LNCaP clone FGC (cell line): ENCODE measurements around the gene LRP2.

Source experiments
- DNase-seq: peaks from one replicate; pipeline ENCODE4 v3.0.0-alpha.2; 2011; ENCODE audit warnings: low read depth
- H3K4me3 ChIP-seq: 2 replicates; pipeline ENCODE4 v1.5.1; 2011; ENCODE audit warnings: mild to moderate bottlenecking, low read depth, low read length, control low read depth
- TF ChIP-seq, protein P1 (sequence below): IDR thresholded peaks from 2 replicates; pipeline ENCODE4 v1.5.1; 2012; ENCODE audit warnings: mild to moderate bottlenecking; ENCODE audit not compliant: control insufficient read depth, insufficient read depth; ENCODE audit errors: extremely low read depth

LRP2 gene

DNA sequence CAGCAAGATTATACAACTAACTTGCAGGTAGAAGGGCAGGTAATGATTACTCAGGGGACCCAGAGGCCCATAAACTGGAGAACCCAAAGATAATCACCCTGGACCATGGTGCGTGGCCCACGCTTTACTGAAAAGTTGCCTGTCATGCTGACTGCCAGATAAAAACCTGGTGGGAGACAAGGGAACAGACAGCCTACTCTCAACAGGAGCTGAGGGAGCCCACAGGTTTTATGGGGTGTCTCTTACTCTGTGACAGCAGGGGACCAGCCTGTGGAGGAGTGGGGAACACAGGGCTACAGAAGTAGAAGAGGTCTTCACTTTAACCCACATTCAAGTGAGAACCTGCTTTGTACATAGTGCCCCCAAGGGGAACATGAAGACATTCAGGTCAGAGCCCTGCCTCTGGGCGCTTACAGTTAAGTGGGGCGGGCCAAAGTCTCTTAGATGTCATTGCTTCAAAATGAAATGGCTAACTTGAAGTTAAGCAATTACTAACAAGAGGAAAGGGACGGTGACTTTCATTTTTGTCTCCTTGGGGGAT, 232.6 kb downstream of the LRP2 start:
- DNase-seq: no peak
- TF ChIP-seq, protein P1, sequence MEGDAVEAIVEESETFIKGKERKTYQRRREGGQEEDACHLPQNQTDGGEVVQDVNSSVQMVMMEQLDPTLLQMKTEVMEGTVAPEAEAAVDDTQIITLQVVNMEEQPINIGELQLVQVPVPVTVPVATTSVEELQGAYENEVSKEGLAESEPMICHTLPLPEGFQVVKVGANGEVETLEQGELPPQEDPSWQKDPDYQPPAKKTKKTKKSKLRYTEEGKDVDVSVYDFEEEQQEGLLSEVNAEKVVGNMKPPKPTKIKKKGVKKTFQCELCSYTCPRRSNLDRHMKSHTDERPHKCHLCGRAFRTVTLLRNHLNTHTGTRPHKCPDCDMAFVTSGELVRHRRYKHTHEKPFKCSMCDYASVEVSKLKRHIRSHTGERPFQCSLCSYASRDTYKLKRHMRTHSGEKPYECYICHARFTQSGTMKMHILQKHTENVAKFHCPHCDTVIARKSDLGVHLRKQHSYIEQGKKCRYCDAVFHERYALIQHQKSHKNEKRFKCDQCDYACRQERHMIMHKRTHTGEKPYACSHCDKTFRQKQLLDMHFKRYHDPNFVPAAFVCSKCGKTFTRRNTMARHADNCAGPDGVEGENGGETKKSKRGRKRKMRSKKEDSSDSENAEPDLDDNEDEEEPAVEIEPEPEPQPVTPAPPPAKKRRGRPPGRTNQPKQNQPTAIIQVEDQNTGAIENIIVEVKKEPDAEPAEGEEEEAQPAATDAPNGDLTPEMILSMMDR: no peak
- H3K4me3 ChIP-seq: no peak overlapping the region

DNA sequence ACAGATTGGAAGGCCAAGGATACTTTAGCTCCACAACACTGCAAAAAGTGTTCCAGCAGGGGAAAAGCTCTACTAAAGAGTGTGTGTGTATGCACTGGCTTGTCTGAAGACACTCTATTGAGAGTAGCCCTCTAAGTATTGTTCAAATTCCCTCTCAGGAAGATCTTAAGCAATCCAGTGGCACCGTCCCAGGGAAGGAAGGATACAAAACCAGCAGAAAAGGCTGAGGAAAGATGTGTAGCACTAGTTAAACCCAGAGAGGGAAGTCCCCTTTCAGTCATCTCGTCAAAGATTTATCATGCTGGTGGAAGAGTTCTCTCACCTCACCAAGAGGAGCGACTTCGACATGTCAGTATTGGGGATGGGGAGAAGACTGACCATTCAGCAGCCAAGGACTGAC, 242.5 kb downstream of the LRP2 start:
- TF ChIP-seq, protein P1: no peak
- no peak overlapping the region for H3K4me3 ChIP-seq
- DNase-seq: no peak

DNA sequence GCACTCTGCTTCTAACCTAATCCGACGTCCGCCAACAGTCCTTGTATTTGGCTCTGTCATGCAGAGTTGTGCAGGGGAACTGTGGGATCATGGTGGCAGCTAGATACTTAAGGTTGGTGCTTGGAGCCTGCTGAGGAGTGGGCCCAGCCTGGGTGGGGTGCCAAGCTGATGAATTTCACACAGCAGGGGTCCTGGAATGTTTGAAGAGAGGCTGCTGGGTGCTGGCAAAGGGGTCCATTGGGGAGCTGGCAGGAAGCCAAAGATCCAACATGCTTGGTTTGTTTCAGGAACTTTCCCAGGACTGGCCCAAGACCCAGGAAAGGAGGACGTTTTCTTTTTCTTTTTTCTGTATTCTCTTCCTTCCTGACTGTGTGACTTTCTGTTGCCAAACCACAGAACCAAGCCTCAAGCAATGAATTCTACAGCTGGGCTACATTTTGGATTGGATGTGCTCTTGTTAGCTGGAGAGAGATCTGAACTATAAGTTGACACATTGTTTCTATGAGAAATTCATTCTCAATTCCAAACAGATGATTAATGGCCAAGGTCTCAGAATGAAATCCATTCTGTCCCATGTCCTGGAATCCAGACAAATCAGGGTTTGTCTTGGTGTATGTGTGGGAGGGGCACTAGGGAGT, 243.1 kb downstream of the LRP2 start:
- DNase-seq: no peak
- no peak overlapping the region for H3K4me3 ChIP-seq
- TF ChIP-seq, protein P1: no peak

DNA sequence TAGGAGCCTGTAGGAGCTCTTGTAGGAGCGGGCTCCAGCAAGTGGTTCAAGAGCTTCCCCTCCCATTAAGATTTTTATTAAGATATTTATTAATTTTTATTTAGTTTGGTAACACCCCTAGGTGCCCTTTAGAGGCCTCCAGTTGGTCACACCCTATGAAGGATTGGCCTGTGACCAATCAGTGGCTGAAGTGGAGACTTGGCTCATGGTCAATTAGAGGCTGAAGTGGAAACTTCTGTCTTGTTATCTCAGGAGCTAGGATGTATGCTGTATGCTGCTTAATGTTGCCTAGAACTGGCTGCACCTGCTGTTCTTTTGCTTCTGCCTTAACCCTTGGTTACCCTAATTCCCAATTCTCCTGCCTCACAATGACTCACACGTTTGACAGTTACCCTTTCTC, 244.3 kb downstream of the LRP2 start:
- no peak for DNase-seq
- TF ChIP-seq, protein P1: no peak
- H3K4me3 ChIP-seq: no peak overlapping the region

DNA sequence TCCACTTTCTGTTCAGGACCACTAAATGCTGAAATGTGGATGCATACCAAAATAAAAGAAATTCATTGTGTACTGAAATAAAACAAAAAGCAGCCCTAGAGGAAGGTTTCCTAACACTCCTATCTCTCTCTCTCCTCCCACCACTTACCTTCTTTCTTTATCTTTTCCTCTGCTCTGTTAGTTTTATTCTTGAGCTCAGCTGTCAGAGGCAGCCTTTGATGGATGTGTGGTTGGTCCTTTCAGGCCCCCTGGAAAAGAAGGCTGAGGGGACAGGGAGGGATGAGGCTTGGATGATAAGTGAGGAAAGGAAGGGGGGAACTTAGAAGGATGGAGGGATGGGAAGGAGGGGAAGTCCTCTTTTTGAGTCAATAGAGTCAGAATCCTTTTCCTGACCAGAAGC, 245.3 kb downstream of the LRP2 start:
- H3K4me3 ChIP-seq: no peak overlapping the region
- no peak for DNase-seq
- TF ChIP-seq, protein P1: no peak

DNA sequence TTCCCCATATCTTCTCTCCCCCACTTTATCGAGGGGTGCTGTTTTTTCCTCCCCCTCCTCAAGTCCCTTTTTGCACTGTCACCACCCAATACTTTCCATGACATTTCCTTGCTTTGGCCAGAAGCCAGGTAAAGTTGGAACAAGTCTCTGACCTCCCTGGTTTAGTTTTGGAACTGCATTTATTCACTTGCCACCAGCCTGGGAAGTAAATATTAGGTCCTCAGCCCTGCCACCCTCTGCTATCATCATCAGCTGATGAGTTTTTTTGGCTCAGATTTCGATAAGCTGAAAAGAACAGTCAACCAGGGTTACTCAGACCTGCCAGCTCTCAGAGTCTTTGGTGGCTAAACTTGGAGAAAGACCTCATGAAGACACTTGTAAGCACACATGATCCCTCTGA, 246.0 kb downstream of the LRP2 start:
- TF ChIP-seq, protein P1: no peak
- no peak for DNase-seq
- no peak overlapping the region for H3K4me3 ChIP-seq

DNA sequence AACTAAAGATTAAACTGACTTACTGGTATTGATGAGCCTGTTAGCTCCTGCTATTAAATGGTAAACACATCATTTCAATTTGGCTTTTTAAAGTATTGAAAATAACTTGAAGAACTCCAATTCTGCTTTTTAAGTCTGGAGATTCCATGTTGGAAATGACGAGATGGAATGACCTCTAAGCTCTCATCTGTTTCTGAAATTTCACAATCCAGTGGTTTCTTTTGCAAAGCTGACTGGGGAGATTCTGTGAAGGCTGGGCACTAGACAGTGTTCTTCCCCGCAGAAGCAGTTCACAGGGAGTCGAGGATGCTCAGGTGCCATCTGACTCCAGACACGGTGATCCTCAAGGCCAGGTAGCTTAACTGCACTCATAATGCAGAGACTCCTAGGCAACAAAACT, 248.3 kb downstream of the LRP2 start:
- H3K4me3 ChIP-seq: no peak overlapping the region
- TF ChIP-seq, protein P1: no peak
- no peak for DNase-seq
